PC-3 (cell line): ENCODE measurements around the gene ANGPTL4.
A peak's percentile ranks its signal among the peaks of the same experiment; 100 is the strongest.

Experiments
- CTCF ChIP-seq: fragments of 300-600 bp; sonication (generic); conservative IDR thresholded peaks from 2 replicates; pipeline ENCODE4 v1.5.1; 2017; ENCODE audit warnings: antibody characterized with exemption, low read depth, mild to moderate bottlenecking, low read length
- EZH2 ChIP-seq: fragments of 300-600 bp; sonication (generic); IDR thresholded peaks from one replicate; pipeline ENCODE4 v1.6.1; 2017; ENCODE audit warnings: antibody characterized with exemption, mild to moderate bottlenecking, low read length; ENCODE audit not compliant: unreplicated experiment

DNA sequence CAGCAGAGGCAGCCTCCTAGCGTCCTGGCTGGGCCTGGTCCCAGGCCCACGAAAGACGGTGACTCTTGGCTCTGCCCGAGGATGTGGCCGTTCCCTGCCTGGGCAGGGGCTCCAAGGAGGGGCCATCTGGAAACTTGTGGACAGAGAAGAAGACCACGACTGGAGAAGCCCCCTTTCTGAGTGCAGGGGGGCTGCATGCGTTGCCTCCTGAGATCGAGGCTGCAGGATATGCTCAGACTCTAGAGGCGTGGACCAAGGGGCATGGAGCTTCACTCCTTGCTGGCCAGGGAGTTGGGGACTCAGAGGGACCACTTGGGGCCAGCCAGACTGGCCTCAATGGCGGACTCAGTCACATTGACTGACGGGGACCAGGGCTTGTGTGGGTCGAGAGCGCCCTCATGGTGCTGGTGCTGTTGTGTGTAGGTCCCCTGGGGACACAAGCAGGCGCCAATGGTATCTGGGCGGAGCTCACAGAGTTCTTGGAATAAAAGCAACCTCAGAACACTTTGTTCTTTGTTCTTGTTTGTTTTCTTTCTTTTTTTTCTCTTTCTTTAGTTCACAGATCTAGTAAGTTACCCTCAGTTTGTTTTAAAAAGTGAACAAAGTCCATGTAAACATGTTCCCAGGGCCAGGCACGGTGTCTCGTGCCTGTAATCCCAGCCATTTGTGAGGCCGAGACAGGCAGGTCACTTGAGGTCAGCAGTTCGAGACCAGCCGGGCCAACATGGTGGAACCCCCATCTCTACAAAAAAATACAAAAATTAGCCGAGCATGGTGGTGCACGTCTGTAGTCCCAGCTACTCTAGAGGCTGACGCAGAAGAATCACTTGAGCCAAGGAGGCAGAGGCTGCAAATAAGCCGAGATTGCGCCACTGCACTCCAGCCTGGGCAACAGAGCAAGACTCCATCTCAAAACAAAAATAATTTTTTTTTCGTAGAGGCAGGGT is 10.2 kb downstream of the ANGPTL4 start:
- TF ChIP-seq EZH2, result no peak
- TF ChIP-seq CTCF, result peak; percentile 18; the same call in 1 of the 2 replicates
